Measurements from ENCODE around the gene SPATA20. TPM values are rescaled to one million over a fixed set of nuclear protein-coding genes. Genes with fewer than 3 reads are reported as not detected.

SPATA20 gene
- total RNA-seq, 1 experiment from 2014 or later = 35.7 TPM

GRCh38 chr17:50588391-50589049 is 41.5 kb downstream of the SPATA20 start:
- Histone ChIP-seq H3K27me3 (replicated peaks) (peaks cover 5% of the 10 kb centered on the region), H3K27ac (no peak overlapping the region), H3K4me1 (replicated peaks) (no peaks in the 10 kb centered on the region), H3K4me3 (no peak overlapping the region), H3K36me3 (no peaks in the 10 kb centered on the region), H3K9me3 (replicated peaks) (no peaks in the 10 kb centered on the region)
- DNase-seq (ENCODE audit: low read depth in 1 of 2, low spot score in 2 of 2) = no peak

GRCh38 chr17:50589095-50589705 is 42.2 kb downstream of the SPATA20 start:
- H3K4me3 ChIP-seq = no peak overlapping the region
- no peak overlapping the region for H3K27ac ChIP-seq
- H3K4me1 ChIP-seq (replicated peaks) = no peaks in the 10 kb centered on the region
- no peak for DNase-seq (ENCODE audit: low read depth in 1 of 2, low spot score in 2 of 2)
- H3K27me3 ChIP-seq (replicated peaks) = peaks cover under 1% of the 10 kb centered on the region
- no peaks in the 10 kb centered on the region for H3K36me3 ChIP-seq
- no peaks in the 10 kb centered on the region for H3K9me3 ChIP-seq (replicated peaks)

DNA sequence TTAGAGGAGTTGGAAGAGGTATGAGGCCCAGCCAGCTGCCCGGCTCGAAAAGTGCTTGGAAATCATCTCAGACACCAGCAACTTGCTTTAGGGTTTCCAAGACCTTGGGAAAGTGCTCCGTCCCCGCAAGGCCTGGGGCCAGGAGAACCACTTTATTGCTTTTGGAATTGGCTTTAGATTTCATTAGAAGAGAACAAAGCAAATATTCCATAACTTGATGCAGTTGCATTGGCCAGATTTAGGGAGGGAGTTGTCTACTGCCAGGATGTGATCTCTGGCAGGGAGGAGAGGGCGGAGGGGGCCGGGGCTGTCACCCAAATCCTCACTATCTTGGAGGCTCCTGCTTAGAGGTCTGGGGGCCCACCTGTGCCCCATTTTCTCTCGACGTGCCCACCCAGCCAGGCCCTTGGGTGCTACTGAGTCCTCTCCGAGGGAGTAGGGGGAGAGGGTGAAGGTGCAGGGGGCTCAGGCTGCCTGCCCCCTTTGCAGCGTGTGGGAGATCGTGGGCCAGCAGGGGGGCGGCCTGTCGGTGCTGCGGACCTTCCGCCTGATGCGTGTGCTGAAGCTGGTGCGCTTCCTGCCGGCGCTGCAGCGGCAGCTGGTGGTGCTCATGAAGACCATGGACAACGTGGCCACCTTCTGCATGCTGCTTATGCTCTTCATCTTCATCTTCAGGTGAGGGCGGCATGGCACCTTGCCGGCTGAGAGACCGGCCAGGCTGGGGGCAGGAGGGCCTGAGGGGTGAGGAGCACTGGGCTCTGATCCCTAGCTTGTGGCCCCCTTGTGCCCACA is 44.2 kb downstream of the SPATA20 start:
- Histone ChIP-seq H3K27ac (no peak overlapping the region), H3K27me3 (replicated peaks) (peaks cover 4% of the 10 kb centered on the region), H3K9me3 (replicated peaks) (no peaks in the 10 kb centered on the region), H3K36me3 (no peaks in the 10 kb centered on the region), H3K4me1 (replicated peaks) (no peaks in the 10 kb centered on the region), H3K4me3 (no peak overlapping the region)
- no peak for DNase-seq (ENCODE audit: low read depth in 1 of 2, low spot score in 2 of 2)

DNA sequence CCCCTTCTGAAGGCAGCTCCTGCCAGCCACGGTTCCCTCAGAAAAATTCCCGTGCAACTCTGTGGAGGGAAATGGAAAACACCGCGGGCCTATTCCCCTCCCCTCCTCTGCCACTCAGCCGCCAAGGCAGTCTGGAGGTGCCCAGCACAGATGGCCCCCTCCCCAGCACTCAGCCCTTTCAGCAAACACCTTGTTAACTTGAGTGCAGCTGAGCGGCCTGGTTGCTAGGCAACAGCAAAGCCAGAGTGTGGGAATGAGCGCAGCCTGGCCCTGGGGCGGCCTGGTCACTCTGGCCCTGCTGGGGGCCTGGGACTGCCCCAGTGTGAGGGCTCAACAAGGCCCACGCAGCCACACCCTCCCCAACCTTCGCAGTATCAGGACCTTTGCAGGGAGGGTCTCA is 46.3 kb downstream of the SPATA20 start:
- Histone ChIP-seq H3K27me3 (replicated peaks) (peaks cover 4% of the 10 kb centered on the region), H3K4me1 (replicated peaks) (no peaks in the 10 kb centered on the region), H3K9me3 (replicated peaks) (no peaks in the 10 kb centered on the region), H3K4me3 (no peak overlapping the region), H3K36me3 (no peaks in the 10 kb centered on the region), H3K27ac (no peak overlapping the region)
- DNase-seq (ENCODE audit: low read depth in 1 of 2, low spot score in 2 of 2) = no peak

- H3K27me3 ChIP-seq (replicated peaks) = peaks cover 6% of the 10 kb centered on the region; the same call in 1 of the 2 replicates
- H3K4me1 ChIP-seq (replicated peaks) = no peaks in the 10 kb centered on the region
- H3K27ac ChIP-seq = no peak overlapping the region
- no peaks in the 10 kb centered on the region for H3K36me3 ChIP-seq
- H3K9me3 ChIP-seq (replicated peaks) = no peaks in the 10 kb centered on the region
- H3K4me3 ChIP-seq = no peak overlapping the region
- no peak for DNase-seq (ENCODE audit: low read depth in 1 of 2, low spot score in 2 of 2)
Observed at GRCh38 chr17:50594128-50594823, 47.3 kb downstream of the SPATA20 start.

GRCh38 chr17:50594892-50595291 is 47.9 kb downstream of the SPATA20 start:
- no peak overlapping the region for H3K27ac ChIP-seq
- H3K36me3 ChIP-seq = no peaks in the 10 kb centered on the region
- H3K4me3 ChIP-seq = no peak overlapping the region
- no peaks in the 10 kb centered on the region for H3K4me1 ChIP-seq (replicated peaks)
- no peak for DNase-seq (ENCODE audit: low read depth in 1 of 2, low spot score in 2 of 2)
- peaks cover 9% of the 10 kb centered on the region; the same call in 1 of the 2 replicates for H3K27me3 ChIP-seq (replicated peaks)
- H3K9me3 ChIP-seq (replicated peaks) = no peaks in the 10 kb centered on the region

- H3K4me1 ChIP-seq (replicated peaks) = no peaks in the 10 kb centered on the region
- DNase-seq (ENCODE audit: low read depth in 1 of 2, low spot score in 2 of 2) = no peak
Observed at GRCh38 chr17:50596191-50597037, 49.4 kb downstream of the SPATA20 start.

GRCh38 chr17:50598487-50598886 is 51.5 kb downstream of the SPATA20 start:
- no peak for DNase-seq (ENCODE audit: low read depth in 1 of 2, low spot score in 2 of 2)
- H3K27me3 ChIP-seq (replicated peaks) = peaks cover 25% of the 10 kb centered on the region
- no peaks in the 10 kb centered on the region for H3K4me1 ChIP-seq (replicated peaks)
- no peaks in the 10 kb centered on the region for H3K36me3 ChIP-seq
- H3K9me3 ChIP-seq (replicated peaks) = no peaks in the 10 kb centered on the region
- no peak overlapping the region for H3K27ac ChIP-seq
- no peak overlapping the region for H3K4me3 ChIP-seq

More at GRCh38 chr17:50596191-50597037, 49.4 kb downstream of the SPATA20 start:
- no peaks in the 10 kb centered on the region for H3K9me3 ChIP-seq (replicated peaks)
- H3K36me3 ChIP-seq = no peaks in the 10 kb centered on the region
- no peak overlapping the region for H3K4me3 ChIP-seq
- H3K27ac ChIP-seq = no peak overlapping the region
- peaks cover 14% of the 10 kb centered on the region; the same call in 1 of the 2 replicates for H3K27me3 ChIP-seq (replicated peaks)

- H3K27ac ChIP-seq = no peak overlapping the region
- H3K4me1 ChIP-seq (replicated peaks) = no peaks in the 10 kb centered on the region
- peaks cover 25% of the 10 kb centered on the region for H3K27me3 ChIP-seq (replicated peaks)
- H3K9me3 ChIP-seq (replicated peaks) = no peaks in the 10 kb centered on the region
- H3K36me3 ChIP-seq = no peaks in the 10 kb centered on the region
- no peak overlapping the region for H3K4me3 ChIP-seq
- DNase-seq (ENCODE audit: low read depth in 1 of 2, low spot score in 2 of 2) = no peak
Observed at GRCh38 chr17:50599606-50600005, 52.6 kb downstream of the SPATA20 start.

DNA sequence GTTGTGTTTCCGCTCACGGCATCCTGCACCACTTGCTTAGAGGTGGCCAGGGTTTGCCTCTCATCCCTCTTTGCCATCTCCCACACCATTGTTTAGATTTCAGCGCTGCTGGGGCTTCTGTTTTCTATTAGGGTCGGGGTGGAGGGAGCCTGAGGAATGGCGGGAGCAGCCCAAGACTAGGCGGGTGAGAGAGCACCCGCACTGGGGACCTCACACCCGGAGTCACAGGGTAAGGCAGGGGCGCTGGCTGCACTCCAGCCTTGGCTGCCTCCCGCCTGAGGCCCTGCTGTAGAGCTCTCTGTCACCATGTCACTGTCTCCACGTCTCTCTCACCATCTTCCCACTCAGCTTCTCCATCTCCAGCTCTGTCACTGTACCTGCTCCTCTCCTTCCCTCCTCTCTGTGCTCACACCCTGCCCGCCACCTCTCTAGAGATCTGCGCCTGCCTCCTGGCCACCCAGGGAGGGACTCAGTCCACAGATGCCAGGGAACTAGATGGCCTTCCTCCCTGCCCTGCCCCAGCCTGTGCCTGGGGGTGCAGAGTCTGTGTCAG is 54.9 kb downstream of the SPATA20 start:
- H3K27me3 ChIP-seq (replicated peaks) = peaks cover 33% of the 10 kb centered on the region
- H3K4me3 ChIP-seq = no peak overlapping the region
- no peaks in the 10 kb centered on the region for H3K36me3 ChIP-seq
- H3K27ac ChIP-seq = no peak overlapping the region
- no peaks in the 10 kb centered on the region for H3K4me1 ChIP-seq (replicated peaks)
- DNase-seq (ENCODE audit: low read depth in 1 of 2, low spot score in 2 of 2) = no peak
- H3K9me3 ChIP-seq (replicated peaks) = no peaks in the 10 kb centered on the region

DNA sequence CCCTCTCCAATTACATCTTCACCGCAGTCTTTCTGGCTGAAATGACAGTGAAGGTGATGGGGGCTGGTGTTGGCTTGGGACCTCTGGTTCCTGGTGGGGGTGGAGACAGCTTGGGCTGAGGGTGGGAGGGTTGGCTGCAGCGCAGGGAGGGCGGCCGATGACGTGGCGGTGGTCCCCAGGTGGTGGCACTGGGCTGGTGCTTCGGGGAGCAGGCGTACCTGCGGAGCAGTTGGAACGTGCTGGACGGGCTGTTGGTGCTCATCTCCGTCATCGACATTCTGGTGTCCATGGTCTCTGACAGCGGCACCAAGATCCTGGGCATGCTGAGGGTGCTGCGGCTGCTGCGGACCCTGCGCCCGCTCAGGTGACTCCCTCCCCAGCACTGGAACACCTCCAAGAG is 55.9 kb downstream of the SPATA20 start:
- Histone ChIP-seq H3K27ac (no peak overlapping the region), H3K9me3 (replicated peaks) (no peaks in the 10 kb centered on the region), H3K4me1 (replicated peaks) (no peaks in the 10 kb centered on the region), H3K4me3 (no peak overlapping the region), H3K27me3 (replicated peaks) (peaks cover 33% of the 10 kb centered on the region), H3K36me3 (no peaks in the 10 kb centered on the region)
- DNase-seq (ENCODE audit: low read depth in 1 of 2, low spot score in 2 of 2) = no peak

GRCh38 chr17:50603340-50603739 is 56.4 kb downstream of the SPATA20 start:
- Histone ChIP-seq H3K4me1 (replicated peaks) (no peaks in the 10 kb centered on the region), H3K36me3 (no peaks in the 10 kb centered on the region), H3K9me3 (replicated peaks) (no peaks in the 10 kb centered on the region), H3K27ac (no peak overlapping the region), H3K4me3 (no peak overlapping the region), H3K27me3 (replicated peaks) (peaks cover 32% of the 10 kb centered on the region)
- no peak for DNase-seq (ENCODE audit: low read depth in 1 of 2, low spot score in 2 of 2)

GRCh38 chr17:50604513-50604912 is 57.5 kb downstream of the SPATA20 start:
- no peaks in the 10 kb centered on the region for H3K9me3 ChIP-seq (replicated peaks)

More at GRCh38 chr17:50604513-50604912, 57.5 kb downstream of the SPATA20 start:
- no peak for DNase-seq (ENCODE audit: low read depth in 1 of 2, low spot score in 2 of 2)
- Histone ChIP-seq H3K27ac (no peak overlapping the region), H3K4me3 (no peak overlapping the region), H3K27me3 (replicated peaks) (peaks cover 37% of the 10 kb centered on the region), H3K36me3 (no peaks in the 10 kb centered on the region), H3K4me1 (replicated peaks) (no peaks in the 10 kb centered on the region)
